PC-3 (cell line): Measurements from ENCODE around the gene ACSM3.

Source experiments
- CTCF ChIP-seq: fragments of 300-600 bp; sonication (generic); conservative IDR thresholded peaks from 2 replicates; pipeline ENCODE4 v1.5.1; 2017; ENCODE audit warnings: antibody characterized with exemption, low read depth, mild to moderate bottlenecking, low read length
- EZH2 ChIP-seq: fragments of 300-600 bp; sonication (generic); IDR thresholded peaks from one replicate; pipeline ENCODE4 v1.6.1; 2017; ENCODE audit warnings: antibody characterized with exemption, mild to moderate bottlenecking, low read length; ENCODE audit not compliant: unreplicated experiment

- TF ChIP-seq CTCF (no peak), EZH2 (no peak)
Measured at GRCh38 chr16:20763461-20764232, at the start of gene ACSM3.
